ENCODE measurements around the gene MYLK4.

The MYLK4 gene

DNA sequence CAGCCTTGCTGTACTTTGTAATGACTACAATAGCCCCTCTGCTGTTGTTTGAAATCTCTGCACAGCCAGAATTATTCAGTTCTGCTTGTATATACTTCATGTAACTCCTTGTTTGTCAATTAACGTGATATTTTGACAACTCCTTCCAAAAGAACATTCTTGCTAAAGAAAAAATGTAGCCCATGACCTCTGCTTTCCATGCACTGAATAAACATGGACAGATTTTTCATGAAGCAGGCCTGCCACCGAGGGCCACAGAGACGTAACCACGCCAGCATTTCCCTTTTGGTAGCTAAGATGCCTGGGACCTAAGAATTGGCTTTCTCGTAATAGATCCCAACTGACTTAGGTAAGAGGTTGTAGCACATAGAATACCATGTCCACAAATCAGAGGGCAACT, 135.9 kb downstream of the MYLK4 start:
- no peaks in the 10 kb centered on the region for H3K9me3 ChIP-seq
- H3K4me1 ChIP-seq: no peaks in the 10 kb centered on the region
- no peak overlapping the region for H3K4me3 ChIP-seq (ENCODE audit: low read depth, low read length)
- no peak for DNase-seq
- H3K27me3 ChIP-seq: peaks cover 16% of the 10 kb centered on the region
- TF ChIP-seq, protein P1, sequence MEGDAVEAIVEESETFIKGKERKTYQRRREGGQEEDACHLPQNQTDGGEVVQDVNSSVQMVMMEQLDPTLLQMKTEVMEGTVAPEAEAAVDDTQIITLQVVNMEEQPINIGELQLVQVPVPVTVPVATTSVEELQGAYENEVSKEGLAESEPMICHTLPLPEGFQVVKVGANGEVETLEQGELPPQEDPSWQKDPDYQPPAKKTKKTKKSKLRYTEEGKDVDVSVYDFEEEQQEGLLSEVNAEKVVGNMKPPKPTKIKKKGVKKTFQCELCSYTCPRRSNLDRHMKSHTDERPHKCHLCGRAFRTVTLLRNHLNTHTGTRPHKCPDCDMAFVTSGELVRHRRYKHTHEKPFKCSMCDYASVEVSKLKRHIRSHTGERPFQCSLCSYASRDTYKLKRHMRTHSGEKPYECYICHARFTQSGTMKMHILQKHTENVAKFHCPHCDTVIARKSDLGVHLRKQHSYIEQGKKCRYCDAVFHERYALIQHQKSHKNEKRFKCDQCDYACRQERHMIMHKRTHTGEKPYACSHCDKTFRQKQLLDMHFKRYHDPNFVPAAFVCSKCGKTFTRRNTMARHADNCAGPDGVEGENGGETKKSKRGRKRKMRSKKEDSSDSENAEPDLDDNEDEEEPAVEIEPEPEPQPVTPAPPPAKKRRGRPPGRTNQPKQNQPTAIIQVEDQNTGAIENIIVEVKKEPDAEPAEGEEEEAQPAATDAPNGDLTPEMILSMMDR (IDR thresholded peaks at IDR 0.05; ENCODE audit: low read depth, low read length): no peak
- H3K36me3 ChIP-seq: no peaks in the 10 kb centered on the region

DNA sequence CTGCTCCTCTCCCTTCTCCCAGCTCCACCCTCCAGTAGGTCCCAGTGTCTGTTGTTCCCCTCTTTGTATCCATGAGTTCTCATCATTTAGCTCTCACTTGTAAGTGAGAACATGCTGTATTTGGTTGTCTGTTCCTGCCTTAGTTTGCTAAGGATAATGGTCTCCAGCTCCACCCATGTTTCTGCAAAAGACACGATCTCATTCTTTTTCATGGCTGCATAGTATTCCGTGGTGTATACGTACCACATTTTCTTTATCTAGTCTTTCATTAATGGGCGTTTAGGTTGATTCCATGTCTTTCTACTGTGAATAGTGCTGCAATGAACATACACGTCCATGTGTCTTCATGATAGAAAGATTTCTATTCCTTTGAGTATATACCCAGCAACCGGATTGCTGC, 136.6 kb downstream of the MYLK4 start:
- TF ChIP-seq, protein P1 (IDR thresholded peaks at IDR 0.05; ENCODE audit: low read depth, low read length): no peak
- no peaks in the 10 kb centered on the region for H3K9me3 ChIP-seq
- no peak overlapping the region for H3K4me3 ChIP-seq (ENCODE audit: low read depth, low read length)
- DNase-seq: no peak
- no peaks in the 10 kb centered on the region for H3K36me3 ChIP-seq
- H3K4me1 ChIP-seq: no peaks in the 10 kb centered on the region
- peaks cover 10% of the 10 kb centered on the region; the same call in 1 of the 2 replicates for H3K27me3 ChIP-seq

Data from BE2C (cell line).